Measurements from ENCODE around the gene NT5M.

Gene NT5M

DNA sequence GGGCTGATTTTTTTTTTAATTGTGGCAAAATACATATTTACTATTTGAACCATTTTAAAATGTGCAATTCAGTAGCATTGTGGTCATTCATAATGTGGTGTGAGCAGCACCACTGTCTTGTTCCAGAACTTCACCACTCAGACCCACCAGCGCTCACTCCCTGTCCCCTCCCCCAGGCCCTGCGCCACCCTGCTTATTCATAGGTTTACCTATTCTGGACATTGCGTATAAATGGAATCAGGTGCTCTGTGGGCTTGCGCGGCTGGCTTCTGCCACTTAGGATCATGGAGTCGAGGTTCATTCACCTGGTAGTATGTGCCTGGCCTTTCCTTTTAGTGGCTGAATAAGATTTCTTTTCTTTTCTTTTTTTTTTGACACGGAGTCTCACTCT is 59.4 kb downstream of the NT5M start:
- TF ChIP-seq GABPA (IDR thresholded peaks at IDR 0.05; ENCODE audit: low read depth) (no peak), REST (IDR thresholded peaks at IDR 0.05; ENCODE audit: insufficient replicate concordance, low read depth) (no peak), POLR2AphosphoS5 (IDR thresholded peaks at IDR 0.05; ENCODE audit: low read depth) (no peak), SPI1 (IDR thresholded peaks at IDR 0.05; ENCODE audit: borderline replicate concordance, low read depth) (no peak)
- TF ChIP-seq, protein P1, sequence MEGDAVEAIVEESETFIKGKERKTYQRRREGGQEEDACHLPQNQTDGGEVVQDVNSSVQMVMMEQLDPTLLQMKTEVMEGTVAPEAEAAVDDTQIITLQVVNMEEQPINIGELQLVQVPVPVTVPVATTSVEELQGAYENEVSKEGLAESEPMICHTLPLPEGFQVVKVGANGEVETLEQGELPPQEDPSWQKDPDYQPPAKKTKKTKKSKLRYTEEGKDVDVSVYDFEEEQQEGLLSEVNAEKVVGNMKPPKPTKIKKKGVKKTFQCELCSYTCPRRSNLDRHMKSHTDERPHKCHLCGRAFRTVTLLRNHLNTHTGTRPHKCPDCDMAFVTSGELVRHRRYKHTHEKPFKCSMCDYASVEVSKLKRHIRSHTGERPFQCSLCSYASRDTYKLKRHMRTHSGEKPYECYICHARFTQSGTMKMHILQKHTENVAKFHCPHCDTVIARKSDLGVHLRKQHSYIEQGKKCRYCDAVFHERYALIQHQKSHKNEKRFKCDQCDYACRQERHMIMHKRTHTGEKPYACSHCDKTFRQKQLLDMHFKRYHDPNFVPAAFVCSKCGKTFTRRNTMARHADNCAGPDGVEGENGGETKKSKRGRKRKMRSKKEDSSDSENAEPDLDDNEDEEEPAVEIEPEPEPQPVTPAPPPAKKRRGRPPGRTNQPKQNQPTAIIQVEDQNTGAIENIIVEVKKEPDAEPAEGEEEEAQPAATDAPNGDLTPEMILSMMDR (IDR thresholded peaks at IDR 0.05; ENCODE audit: insufficient read depth, low read length) = no peak
- Histone ChIP-seq H3K27me3 (ENCODE audit: insufficient read depth, poor library complexity, severe bottlenecking) (no peaks in the 10 kb centered on the region), H3K27ac (replicated peaks) (no peak overlapping the region), H3K4me3 (replicated peaks; ENCODE audit: insufficient read depth, low read length) (no peak overlapping the region)
- DNase-seq (ENCODE audit: low read depth in 1 of 2, low spot score in 1 of 2) = no peak

GRCh38 chr17:17363638-17364337 is 60.6 kb downstream of the NT5M start:
- DNase-seq (ENCODE audit: low read depth in 1 of 2, low spot score in 1 of 2) = no peak
- H3K4me3 ChIP-seq (replicated peaks; ENCODE audit: insufficient read depth, low read length) = no peak overlapping the region
- H3K27ac ChIP-seq (replicated peaks) = no peak overlapping the region
- TF ChIP-seq POLR2AphosphoS5 (IDR thresholded peaks at IDR 0.05; ENCODE audit: low read depth) = no peak
- TF ChIP-seq SPI1 (IDR thresholded peaks at IDR 0.05; ENCODE audit: borderline replicate concordance, low read depth) = no peak
- TF ChIP-seq, protein P1 (IDR thresholded peaks at IDR 0.05; ENCODE audit: insufficient read depth, low read length) = no peak
- TF ChIP-seq REST (IDR thresholded peaks at IDR 0.05; ENCODE audit: insufficient replicate concordance, low read depth) = no peak
- no peak for TF ChIP-seq GABPA (IDR thresholded peaks at IDR 0.05; ENCODE audit: low read depth)
- H3K27me3 ChIP-seq (ENCODE audit: insufficient read depth, poor library complexity, severe bottlenecking) = no peaks in the 10 kb centered on the region

GRCh38 chr17:17364338-17364667 is 61.1 kb downstream of the NT5M start:
- Histone ChIP-seq H3K4me3 (replicated peaks; ENCODE audit: insufficient read depth, low read length) (no peak overlapping the region), H3K27me3 (ENCODE audit: insufficient read depth, poor library complexity, severe bottlenecking) (no peaks in the 10 kb centered on the region), H3K27ac (replicated peaks) (no peak overlapping the region)
- DNase-seq (ENCODE audit: low read depth in 1 of 2, low spot score in 1 of 2) = no peak
- TF ChIP-seq, protein P1 (IDR thresholded peaks at IDR 0.05; ENCODE audit: insufficient read depth, low read length) = no peak
- TF ChIP-seq POLR2AphosphoS5 (IDR thresholded peaks at IDR 0.05; ENCODE audit: low read depth) = no peak
- TF ChIP-seq GABPA (IDR thresholded peaks at IDR 0.05; ENCODE audit: low read depth) = no peak
- TF ChIP-seq SPI1 (IDR thresholded peaks at IDR 0.05; ENCODE audit: borderline replicate concordance, low read depth) = no peak
- no peak for TF ChIP-seq REST (IDR thresholded peaks at IDR 0.05; ENCODE audit: insufficient replicate concordance, low read depth)

Data from HL-60 (cell line).